Inflammatory macrophage treated with lipopolysaccharide for 1 hour (primary cell): ENCODE data around the gene NDUFA3.
"Not testable (repeated sequence)": the region's sequence is repeated elsewhere in the genome, so short reads cannot be mapped to it uniquely, and the experiment has no call there.

Experiments
- DNase-seq, 2 donors: peaks; one replicate each; pipeline ENCODE4 v3.0.0-alpha.2; 2020 to 2022

Gene NDUFA3

GRCh38 chr19:54102421-54103169 is at the start of gene NDUFA3:
NDUFA3 (plus strand) TSS chr19:54102855; CDS start chr19:54102879, 24 bp downstream.
- DNase-seq = peak; percentile 97 to 98

DNA sequence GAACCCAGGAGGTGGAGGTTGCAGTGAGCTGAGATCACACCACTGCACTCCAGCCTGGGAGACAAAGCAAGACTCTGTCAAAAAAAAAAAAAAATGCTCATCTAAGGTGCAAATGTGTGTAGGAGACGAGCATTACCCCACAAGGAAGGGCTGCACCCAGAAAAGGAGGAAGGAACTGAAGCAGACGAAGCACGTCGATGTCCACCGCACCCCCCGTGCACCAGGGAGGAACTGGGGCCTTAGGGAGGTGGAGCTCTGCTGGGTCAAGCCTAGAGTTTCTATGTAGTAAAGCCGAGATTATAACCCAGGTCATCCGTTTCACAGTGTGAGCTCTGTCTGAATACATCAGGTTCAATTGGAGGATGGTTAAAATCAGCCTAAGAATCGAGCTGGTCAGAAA is 40.0 kb upstream of the NDUFA3 start:
- peak; percentile 25 to 61 for DNase-seq

DNA sequence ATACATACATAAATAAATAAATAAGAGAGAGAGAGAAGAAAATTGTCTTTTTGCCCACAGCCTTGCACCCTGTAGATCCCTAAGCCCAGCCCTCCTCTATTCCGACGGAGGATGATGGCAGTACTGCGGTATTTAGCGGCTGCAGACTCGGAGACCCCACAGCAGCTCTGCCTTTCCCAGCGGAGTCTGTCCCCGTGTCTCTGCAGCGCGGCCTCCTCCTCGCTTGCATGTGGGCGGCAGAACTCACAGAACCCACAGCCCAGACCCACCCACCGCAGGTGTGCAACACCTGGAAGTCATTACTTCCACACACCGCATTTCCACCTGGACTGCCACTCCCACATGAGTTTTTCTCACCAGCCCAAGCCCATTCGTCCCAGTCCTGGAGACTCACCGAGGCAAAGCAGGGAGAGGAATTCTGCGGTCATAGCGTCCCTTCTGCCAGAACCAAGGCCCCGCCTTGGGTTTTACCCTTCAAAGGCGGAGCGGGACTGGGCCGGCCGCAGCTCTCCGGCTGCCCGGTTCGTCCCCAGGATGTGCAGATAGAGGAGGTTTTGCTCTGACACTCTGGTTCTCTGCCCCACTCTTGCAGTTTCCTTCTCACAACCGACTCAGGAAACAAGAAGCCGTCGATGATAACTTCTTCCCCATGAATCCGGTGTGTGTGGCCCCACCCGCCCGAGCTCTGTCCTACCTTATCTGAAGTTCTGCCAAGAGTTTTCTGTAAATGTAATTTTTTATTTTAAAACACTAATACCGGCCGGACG is 39.1 kb upstream of the NDUFA3 start, which contains the start of gene VSTM1:
Gene VSTM1, minus strand, starts transcription at position 548 of the 767 bp plus-strand sequence. Its CDS starts 120 bp downstream, at position 428.
- DNase-seq = no peak

DNA sequence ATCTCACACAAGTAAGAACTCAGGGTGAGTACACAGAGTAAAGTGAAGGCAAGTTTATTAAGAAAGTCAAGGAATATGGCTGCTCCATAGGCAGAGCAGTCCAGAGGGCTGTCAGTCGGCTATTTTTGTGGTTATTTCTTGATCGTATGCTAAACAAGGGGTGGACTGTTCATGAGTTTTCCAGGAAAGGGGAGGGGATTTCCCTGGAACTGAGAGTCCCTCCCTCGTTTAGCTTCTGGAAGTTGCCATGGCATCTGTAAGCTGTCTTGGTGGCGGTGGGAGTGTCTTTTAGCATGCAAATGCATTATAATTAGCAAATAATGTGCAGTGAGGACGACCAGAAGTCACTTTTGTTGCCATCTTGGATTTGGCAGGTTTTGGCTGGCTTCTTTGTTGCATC is 33.2 kb upstream of the NDUFA3 start:
- DNase-seq = no peak

DNA sequence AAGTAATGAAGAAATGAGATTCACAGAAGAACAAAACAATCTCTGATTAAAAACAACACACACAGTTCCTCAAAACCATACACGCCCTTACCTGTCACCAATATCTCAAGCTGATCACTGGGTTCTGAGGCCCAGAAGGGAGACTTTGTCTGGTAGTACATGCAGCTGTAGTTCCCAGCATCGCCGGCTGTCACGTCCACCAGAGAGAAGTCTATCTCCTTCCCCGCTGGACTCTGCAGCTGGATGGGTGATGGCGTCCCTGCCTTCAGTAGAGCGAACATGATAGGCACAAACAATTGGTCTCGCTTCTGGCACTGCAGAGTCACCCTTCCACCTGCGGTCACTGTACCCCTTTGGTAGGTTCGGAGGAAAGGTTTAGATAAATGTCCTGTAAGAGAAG is 28.8 kb upstream of the NDUFA3 start:
- no peak for DNase-seq

DNA sequence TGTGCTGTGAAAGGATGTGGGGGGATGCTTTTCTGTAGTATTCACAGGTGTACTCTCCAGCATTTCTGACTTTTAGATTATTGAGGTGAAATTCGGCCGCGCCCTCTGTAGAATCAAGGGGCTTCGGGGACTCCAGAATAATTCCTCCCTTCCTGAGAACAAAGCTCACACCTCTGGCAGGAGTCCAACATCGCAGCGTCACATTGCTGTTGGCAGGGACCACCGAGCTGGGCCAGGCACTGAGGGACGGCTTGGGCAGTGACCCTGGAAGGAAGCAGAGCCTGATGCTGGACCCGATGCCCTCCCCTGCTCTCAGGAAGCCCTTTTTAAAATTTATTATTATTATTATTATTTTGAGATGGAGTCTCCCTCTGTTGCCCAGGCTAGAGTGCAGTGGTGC is 27.8 kb upstream of the NDUFA3 start:
- no peak for DNase-seq

DNA sequence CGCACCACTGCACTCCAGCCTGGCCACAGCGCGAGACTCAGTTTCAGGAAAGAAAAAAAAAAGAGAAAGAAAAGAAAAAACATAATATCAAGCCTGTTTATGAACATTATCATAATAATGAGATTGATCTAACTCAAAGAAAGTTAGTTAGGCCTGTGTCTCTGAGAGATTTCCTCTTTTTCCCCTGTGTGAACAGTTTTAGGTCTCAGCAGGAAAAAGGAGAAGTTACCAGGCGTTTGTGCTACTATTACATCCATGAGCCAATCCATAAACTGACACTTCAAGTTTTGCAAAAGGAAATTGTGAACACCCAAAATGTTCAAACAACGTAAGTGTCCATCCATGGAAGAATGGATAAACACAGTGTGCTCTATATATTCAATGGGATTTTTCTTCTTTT is 25.3 kb upstream of the NDUFA3 start:
- peak; percentile 58 to 81 for DNase-seq

DNA sequence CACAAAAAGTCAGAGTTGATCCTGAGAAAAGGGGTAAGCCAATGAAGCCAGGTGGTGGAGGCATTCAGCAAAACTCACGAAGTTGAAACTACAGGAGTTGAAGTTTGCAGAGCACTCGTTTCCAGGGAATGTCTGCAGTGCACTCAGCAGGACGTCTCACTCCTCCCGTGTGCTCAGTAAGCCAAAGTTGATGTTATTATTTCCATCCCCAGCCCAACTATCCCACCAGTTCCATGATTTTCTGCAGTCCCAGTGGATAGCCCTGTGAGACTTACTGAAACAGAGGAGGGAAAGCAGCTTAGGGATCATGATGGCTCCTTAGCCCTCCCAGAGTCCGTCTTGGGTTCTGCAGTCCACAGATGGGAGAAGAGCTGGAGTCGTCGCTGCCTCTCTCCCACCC is 21.6 kb upstream of the NDUFA3 start, which contains the start of gene TARM1:
Gene TARM1, minus strand, starts transcription at position 334 of the 400 bp plus-strand sequence. Its CDS starts 25 bp downstream, at position 309.
- no peak for DNase-seq

DNA sequence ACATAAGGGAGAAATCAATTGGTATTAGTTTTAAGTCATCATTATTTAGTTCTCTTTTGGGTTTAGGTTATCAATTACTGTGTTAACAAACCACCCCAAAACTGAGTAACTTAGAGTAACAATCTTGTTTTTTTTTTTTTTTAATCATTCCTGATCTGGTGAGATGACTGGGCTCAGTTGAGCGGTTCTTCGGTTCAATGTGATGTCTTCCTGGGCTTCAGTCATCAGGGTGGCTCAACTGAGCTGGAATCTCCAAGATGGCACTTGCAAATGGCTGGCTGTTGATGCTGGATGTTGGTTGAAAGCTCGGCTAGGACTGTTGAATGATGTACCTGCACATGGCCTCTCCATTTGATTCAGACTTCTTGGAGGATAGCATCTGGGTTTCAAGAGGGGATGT is 18.2 kb upstream of the NDUFA3 start:
- no peak for DNase-seq

GRCh38 chr19:54094426-54095000 is 8.1 kb upstream of the NDUFA3 start:
- DNase-seq = no peak

GRCh38 chr19:54095136-54095858 is 7.4 kb upstream of the NDUFA3 start:
- no peak for DNase-seq

DNA sequence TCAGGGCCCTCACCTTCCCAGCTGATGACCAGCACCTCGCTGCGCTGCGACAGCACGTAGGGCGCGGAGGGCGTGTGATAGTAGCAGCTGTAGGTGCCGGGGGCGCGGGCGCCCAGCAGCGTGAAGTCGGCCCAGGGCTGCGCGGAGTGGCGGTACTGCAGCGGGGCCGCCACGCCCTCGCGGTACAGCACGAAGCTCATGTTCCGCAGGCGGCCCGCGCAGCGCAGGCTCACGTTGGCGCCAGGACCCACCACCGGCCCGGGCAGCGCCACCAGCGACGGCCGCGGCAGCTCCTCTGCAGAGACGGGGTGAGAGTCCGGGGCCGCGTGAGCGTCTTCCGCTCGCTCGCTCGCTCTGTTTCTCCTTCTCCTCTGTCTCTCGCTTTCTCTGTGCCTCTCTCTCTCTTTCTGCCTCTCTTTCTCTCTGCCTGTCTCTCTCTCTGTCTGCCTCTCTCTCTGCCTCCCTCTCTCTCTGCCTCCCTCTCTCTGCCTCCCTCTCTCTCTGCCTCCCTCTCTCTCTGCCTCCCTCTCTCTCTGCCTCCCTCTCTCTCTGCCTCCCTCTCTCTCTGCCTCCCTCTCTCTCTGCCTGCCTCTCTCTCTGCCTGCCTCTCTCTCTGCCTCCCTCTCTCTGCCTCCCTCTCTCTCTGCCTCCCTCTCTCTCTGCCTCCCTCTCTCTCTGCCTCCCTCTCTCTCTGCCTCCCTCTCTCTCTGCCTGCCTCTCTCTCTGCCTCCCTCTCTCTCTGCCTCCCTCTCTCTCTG is 6.6 kb upstream of the NDUFA3 start:
- peak in 1 of 2 donors; percentile 11 for DNase-seq

GRCh38 chr19:54096617-54097106 is 6.0 kb upstream of the NDUFA3 start:
- peak in 1 of 2 donors; percentile 23 for DNase-seq

DNA sequence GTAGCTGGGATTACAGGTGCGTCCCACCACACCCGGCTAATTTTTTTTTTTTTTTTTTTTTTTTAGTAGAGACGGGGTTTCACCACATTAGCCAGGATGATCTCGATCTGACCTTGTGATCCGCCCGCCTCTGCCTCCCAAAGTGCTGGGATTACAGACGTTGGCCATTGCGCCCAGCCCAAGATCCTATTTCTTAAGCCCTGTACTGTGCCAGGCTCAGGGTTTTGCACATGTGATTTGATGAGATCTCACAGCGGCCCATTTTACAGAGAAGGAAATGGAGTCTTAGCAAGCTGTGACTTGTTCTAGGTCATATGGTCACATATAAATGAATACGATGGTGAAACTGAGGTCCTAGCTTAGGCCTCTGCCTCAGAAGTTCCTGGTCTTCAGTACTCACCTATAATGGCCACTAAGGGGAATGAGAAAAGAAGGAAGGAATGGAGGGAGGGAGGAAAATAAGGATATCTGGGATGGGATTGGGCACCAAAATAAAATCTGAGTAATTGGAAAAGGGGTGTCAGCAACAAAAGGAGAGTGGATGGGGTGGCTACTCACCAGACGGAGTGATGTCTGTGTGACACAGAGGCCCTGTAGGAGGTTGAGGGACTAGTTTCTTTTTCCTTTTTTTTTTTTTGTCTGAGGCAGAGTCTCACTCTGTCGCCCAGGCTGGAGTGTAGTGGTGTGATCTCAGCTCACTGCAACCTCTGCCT is 3.3 kb upstream of the NDUFA3 start:
- peak; percentile 56 to 68 for DNase-seq

GRCh38 chr19:54099903-54100255 is 2.8 kb upstream of the NDUFA3 start:
- not testable (repeated sequence) for DNase-seq

DNA sequence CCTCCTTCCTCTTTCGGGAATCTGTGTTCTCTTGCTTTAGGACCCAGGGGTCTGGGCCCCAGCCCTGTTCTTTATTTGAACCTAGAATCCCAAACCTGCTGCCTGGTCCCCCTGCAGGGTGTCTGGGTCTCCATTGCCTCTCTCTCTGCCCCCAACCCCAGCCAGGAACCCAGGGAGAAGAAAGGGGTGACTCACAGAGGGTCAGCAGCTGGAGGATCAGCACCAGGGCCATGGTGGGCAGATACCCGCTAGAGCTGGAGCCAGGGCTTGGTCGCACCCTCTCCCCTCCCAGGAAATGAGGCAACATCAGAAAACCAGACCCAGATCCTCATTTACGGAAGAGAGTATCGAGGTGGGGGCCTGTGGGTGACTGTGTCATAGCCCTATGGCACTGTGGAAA is 2.1 kb upstream of the NDUFA3 start, which contains the start of gene OSCAR:
Gene OSCAR, minus strand, starts transcription at position 243 of the 400 bp plus-strand sequence. Its CDS starts 11 bp downstream, at position 232.
- DNase-seq = peak; percentile 88 to 91

DNA sequence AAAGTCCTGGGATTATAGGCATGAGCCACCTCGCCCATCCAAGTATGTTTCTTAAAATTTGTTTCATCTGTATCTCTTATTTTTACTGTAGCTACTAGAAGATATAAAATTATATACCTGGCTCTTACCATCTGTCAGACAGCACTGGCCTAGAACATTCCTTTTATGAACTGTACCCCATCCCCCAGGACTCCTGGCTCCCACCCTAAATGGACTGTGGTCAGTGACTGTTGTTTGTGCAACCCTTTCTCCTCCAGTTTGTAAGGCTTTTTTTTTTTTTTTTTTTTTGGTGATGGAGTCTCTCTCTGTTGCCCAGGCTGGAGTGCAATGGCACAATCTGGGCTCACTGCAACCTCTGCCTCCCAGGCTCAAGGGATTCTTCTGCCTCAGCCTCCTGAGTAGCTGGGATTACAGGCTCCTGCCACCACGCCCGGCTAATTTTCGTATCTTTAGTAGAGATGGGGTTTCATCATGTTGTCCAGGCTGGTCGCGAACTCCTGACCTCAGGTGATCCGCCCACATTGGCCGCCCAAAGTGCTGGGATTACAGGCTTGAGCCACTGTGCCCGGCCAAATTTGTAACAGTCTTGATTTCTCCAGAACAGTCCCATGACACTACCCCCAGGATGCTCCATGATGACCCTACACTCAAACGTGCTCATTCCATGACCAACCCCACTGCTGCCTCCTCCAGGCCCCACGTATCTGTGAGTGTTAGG is 2.5 kb downstream of the NDUFA3 start:
- no peak for DNase-seq

- DNase-seq = no peak
These were observed 3.1 kb downstream of the NDUFA3 start for GRCh38 chr19:54105796-54106195.

DNA sequence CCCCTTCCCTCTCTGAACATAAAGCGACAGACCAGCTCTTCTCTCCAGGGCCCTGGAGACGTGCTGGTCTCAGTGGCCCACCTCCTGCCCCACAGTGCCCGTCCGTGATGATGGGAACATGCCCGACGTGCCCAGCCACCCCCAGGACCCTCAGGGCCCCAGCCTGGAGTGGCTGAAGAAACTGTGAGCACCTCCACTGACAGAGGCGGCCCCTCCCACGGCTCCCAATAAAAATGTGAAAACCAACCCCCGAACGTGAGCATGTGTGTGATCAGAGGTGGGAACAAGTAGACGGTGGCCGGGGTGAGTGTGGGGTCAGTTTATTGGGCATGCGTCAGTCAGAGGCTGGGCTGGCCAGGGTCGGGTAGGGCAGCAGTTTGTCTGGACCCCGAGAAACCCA is 4.1 kb downstream of the NDUFA3 start:
- DNase-seq = no peak

GRCh38 chr19:54107876-54108490 is 5.3 kb downstream of the NDUFA3 start:
- no peak for DNase-seq
